Ovary (tissue), 3 donors: Measurements from ENCODE around the gene PDYN.

Source experiments
- CTCF ChIP-seq, 3 donors: fragments of 450-650 bp in 2 of 3; fragments of 200-600 bp in 1 of 3; IDR thresholded peaks; one replicate each; pipeline versions ENCODE4 v1.5.1 to v1.8.0; 2016 to 2022; ENCODE audit warnings: antibody characterized with exemption in 3 of 3, mild to moderate bottlenecking in 1 of 3
- POLR2A ChIP-seq: fragments of 450-650 bp; IDR thresholded peaks from one replicate; pipeline ENCODE4 v1.6.1; 2017; ENCODE audit warnings: antibody characterized with exemption, mild to moderate bottlenecking, moderate library complexity
- donor health status: DM: no; HTN: no; CAD: no.

GRCh38 chr20:2005831-2006426 is 12.1 kb upstream of the PDYN start:
- TF ChIP-seq CTCF (IDR thresholded peaks at IDR 0.05): no peak
- no peak for TF ChIP-seq POLR2A
